CD4-positive, alpha-beta T cell (primary cell): ENCODE results near the gene PI4KB. TPM values are rescaled to one million over a fixed set of nuclear protein-coding genes. Genes with fewer than 3 reads are reported as not detected.

Experiments
- ATAC-seq: fragments of 200-7000 bp; cut with Tn5 transposase; one replicate; pipeline ENCODE4 v1.10.0; 2022; ENCODE audit warnings: mild to moderate bottlenecking; ENCODE audit not compliant: poor library complexity
- CTCF ChIA-PET: fragments of 350-600 bp; sonication (Branson Sonifier 250); formaldehyde crosslinking; loops from one replicate; lab custom pipeline; 2021; ENCODE audit warnings: antibody characterized with exemption, inconsistent platforms; lab: Charles Lee
- POLR2A ChIA-PET: fragments of 350-600 bp; sonication (Branson Sonifier 250); formaldehyde crosslinking; loops from one replicate; lab custom pipeline; 2021; ENCODE audit warnings: antibody characterized with exemption, inconsistent platforms; lab: Charles Lee
- DNase-seq, 14 experiments: peaks; one replicate each; pipeline ENCODE4 v3.0.0-alpha.2; 2013 to 2020; ENCODE audit warnings: mixed read lengths in 2 of 14
- H3K27ac ChIP-seq, 2 donors: one replicate each; pipeline versions ENCODE4 v1.5.1 to v1.7.0; 2013; ENCODE audit warnings: low read length in 2 of 2, low read depth in 1 of 2, mild to moderate bottlenecking in 1 of 2
- H3K27me3 ChIP-seq, 2 experiments: 1 replicate in 1 of 2; 2 replicates in 1 of 2; pipeline versions ENCODE4 v1.6.1 to v1.7.0; 2013; ENCODE audit warnings: low read length in 2 of 2, control low read depth in 1 of 2, mild to moderate bottlenecking in 1 of 2, moderate library complexity in 1 of 2; ENCODE audit not compliant: insufficient read depth in 2 of 2, control insufficient read depth in 1 of 2
- H3K36me3 ChIP-seq: one replicate; pipeline ENCODE4 v1.6.1; 2013; ENCODE audit warnings: low read length, control low read depth; ENCODE audit not compliant: insufficient read depth
- H3K4me1 ChIP-seq: one replicate; pipeline ENCODE4 v1.6.1; 2013; ENCODE audit warnings: low read length, control low read depth; ENCODE audit not compliant: insufficient read depth
- H3K4me3 ChIP-seq: one replicate; pipeline ENCODE4 v1.5.1; 2013; ENCODE audit warnings: mild to moderate bottlenecking, low read length, moderate library complexity
- H3K9me3 ChIP-seq, 2 experiments: 1 replicate in 1 of 2; 2 replicates in 1 of 2; pipeline versions ENCODE4 v1.6.1 to v1.7.0; 2013; ENCODE audit warnings: low read length in 2 of 2, mild to moderate bottlenecking in 2 of 2, control low read depth in 1 of 2, moderate library complexity in 1 of 2; ENCODE audit not compliant: control insufficient read depth in 1 of 2, insufficient read depth in 1 of 2
- H3K27ac Mint-ChIP-seq: one replicate; pipeline ENCODE4 v1.8.0; 2020; ENCODE audit warnings: mixed read lengths
- H3K27me3 Mint-ChIP-seq: one replicate; pipeline ENCODE4 v1.8.0; 2021; ENCODE audit warnings: mixed read lengths
- H3K36me3 Mint-ChIP-seq: one replicate; pipeline ENCODE4 v1.8.0; 2021; ENCODE audit warnings: low read depth, mixed read lengths
- H3K4me1 Mint-ChIP-seq: one replicate; pipeline ENCODE4 v1.8.0; 2021; ENCODE audit warnings: low read depth, mixed read lengths
- H3K4me3 Mint-ChIP-seq: one replicate; pipeline ENCODE4 v1.8.0; 2020; ENCODE audit warnings: mild to moderate bottlenecking, mixed read lengths
- H3K9me3 Mint-ChIP-seq: one replicate; pipeline ENCODE4 v1.8.0; 2020; ENCODE audit warnings: mixed read lengths
- intact Hi-C, 2 experiments: fragments of 100-400 bp; cut with DNase I in 1 of 2; cut with micrococcal nuclease in 1 of 2; formaldehyde crosslinking; loops; one replicate each; pipeline versions ENCODE4 v1.15.1 to v1.9.0; 2023 to 2025; cut with DNase I, micrococcal nuclease
- total RNA-seq, 174 experiments: library from RNA in 2 of 174; stranded (reverse) in 2 of 174; gene quantifications; one replicate each; pipeline ENCODE4 v1.2.3 and lab custom pipeline; 2021 to 2026
- TF ChIP-seq, protein P1 (sequence below): fragments of 200-600 bp; IDR thresholded peaks from one replicate; pipeline ENCODE4 v1.8.0; 2022; ENCODE audit warnings: antibody characterized with exemption, mild to moderate bottlenecking

Gene PI4KB
- total RNA-seq, 2 experiments from 2014 or later = 50.2 to 51.0 TPM

DNA sequence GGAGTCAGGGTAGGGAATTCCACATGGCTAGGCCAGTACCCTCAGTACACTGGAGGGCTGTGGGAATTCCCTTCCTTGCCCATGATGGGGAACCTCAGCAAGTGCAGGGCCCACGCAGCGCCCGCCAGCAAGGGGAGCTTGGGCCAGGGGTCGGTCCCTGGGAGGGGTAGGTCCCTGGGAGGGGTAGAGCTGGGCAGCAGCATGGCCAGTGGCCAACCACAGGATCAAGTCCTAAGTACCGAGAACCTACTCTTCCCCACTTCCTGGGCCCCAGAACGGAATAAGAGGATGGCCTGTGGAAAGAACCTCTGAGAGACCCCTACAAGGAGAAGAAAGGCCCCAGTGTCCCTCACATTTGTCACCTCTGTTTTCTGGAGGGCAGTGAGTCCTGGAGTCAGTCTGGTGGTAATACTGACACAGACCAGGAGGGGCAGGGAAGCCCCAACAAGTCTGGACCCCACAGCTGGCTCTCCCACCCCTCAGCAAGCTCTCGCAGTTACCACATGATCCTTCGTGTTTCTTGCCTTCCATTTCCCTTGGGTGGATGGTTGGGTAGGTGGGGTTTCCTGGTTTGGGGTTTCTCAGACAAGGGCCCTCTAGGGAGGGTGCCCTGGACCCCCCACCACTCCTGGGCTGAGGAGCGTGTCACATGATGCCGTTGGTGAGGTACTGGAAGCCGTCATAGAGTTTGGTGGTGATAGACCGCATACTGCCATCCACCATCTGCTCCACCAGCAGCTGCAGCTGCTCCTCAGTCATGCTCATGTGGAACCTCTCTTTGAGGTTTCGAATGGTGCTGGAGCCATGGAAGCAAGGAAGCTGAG is 34.8 kb downstream of the PI4KB start:
- no peaks in the 10 kb centered on the region for H3K9me3 ChIP-seq
- ATAC-seq (peak; percentile 39), DNase-seq (peak in 1 of 14 experiments; percentile 32)
- Mint-ChIP-seq H3K27ac (peak overlapping the region; percentile 51), H3K36me3 (peaks cover 77% of the 10 kb centered on the region), H3K27me3 (no peaks in the 10 kb centered on the region), H3K9me3 (no peaks in the 10 kb centered on the region), H3K4me1 (peaks cover 7% of the 10 kb centered on the region), H3K4me3 (no peak overlapping the region)
- H3K36me3 ChIP-seq = peaks cover 95% of the 10 kb centered on the region
- H3K27ac ChIP-seq = no peak overlapping the region
- H3K27me3 ChIP-seq = no peaks in the 10 kb centered on the region
- ChIA-PET CTCF (interaction anchor here (2.4 kb wide), 1 partner anchor 48 kb away, joined by 9 read pairs; no protein-coding TSS in a partner anchor), POLR2A (interaction anchor here (1.4 to 2.5 kb wide), 4 partner anchors 9 to 35 kb away, joined by 6 to 12 read pairs (median 7); partner anchors contain the start of genes PI4KB and ZNF687)
- peaks cover 25% of the 10 kb centered on the region for H3K4me1 ChIP-seq
- intact Hi-C loops = no loop called here
- H3K4me3 ChIP-seq = no peak overlapping the region
- TF ChIP-seq, protein P1, sequence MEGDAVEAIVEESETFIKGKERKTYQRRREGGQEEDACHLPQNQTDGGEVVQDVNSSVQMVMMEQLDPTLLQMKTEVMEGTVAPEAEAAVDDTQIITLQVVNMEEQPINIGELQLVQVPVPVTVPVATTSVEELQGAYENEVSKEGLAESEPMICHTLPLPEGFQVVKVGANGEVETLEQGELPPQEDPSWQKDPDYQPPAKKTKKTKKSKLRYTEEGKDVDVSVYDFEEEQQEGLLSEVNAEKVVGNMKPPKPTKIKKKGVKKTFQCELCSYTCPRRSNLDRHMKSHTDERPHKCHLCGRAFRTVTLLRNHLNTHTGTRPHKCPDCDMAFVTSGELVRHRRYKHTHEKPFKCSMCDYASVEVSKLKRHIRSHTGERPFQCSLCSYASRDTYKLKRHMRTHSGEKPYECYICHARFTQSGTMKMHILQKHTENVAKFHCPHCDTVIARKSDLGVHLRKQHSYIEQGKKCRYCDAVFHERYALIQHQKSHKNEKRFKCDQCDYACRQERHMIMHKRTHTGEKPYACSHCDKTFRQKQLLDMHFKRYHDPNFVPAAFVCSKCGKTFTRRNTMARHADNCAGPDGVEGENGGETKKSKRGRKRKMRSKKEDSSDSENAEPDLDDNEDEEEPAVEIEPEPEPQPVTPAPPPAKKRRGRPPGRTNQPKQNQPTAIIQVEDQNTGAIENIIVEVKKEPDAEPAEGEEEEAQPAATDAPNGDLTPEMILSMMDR = no peak

DNA sequence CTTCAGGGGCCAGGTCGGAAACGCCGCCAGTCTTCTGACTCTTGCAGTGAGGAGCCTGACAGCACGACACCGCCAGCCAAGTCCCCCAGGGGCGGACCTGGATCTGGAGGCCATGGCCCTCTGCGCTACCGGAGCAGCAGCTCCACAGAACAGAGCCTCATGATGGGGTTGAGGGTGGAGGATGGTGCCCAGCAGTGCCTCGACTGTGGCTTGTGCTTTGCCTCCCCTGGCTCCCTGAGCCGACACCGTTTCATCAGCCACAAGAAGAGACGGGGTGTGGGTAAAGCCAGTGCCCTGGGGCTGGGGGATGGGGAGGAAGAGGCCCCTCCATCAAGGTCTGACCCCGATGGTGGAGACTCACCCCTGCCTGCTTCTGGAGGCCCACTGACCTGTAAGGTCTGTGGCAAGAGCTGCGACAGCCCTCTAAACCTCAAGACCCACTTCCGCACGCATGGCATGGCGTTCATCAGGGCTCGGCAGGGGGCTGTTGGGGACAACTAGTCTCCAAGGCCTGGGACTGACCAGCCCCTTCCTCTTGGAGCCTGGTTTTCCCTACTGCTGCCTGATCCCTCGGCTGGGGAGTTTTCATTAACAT is 36.4 kb downstream of the PI4KB start:
- DNase-seq (no peak), ATAC-seq (no peak)
- H3K27ac ChIP-seq = peak overlapping the region in 1 of 2 donors; percentile 13
- Mint-ChIP-seq H3K9me3 (no peaks in the 10 kb centered on the region), H3K27me3 (no peaks in the 10 kb centered on the region), H3K4me3 (no peak overlapping the region), H3K27ac (no peak overlapping the region), H3K36me3 (peaks cover 78% of the 10 kb centered on the region), H3K4me1 (peaks cover 12% of the 10 kb centered on the region)
- CTCF ChIA-PET = no interaction called here
- intact Hi-C loops = no loop called here
- POLR2A ChIA-PET = no interaction called here
- no peaks in the 10 kb centered on the region for H3K27me3 ChIP-seq
- no peak overlapping the region for H3K4me3 ChIP-seq
- H3K36me3 ChIP-seq = peaks cover 97% of the 10 kb centered on the region
- H3K9me3 ChIP-seq = no peaks in the 10 kb centered on the region
- peaks cover 25% of the 10 kb centered on the region for H3K4me1 ChIP-seq
- TF ChIP-seq, protein P1 = no peak

DNA sequence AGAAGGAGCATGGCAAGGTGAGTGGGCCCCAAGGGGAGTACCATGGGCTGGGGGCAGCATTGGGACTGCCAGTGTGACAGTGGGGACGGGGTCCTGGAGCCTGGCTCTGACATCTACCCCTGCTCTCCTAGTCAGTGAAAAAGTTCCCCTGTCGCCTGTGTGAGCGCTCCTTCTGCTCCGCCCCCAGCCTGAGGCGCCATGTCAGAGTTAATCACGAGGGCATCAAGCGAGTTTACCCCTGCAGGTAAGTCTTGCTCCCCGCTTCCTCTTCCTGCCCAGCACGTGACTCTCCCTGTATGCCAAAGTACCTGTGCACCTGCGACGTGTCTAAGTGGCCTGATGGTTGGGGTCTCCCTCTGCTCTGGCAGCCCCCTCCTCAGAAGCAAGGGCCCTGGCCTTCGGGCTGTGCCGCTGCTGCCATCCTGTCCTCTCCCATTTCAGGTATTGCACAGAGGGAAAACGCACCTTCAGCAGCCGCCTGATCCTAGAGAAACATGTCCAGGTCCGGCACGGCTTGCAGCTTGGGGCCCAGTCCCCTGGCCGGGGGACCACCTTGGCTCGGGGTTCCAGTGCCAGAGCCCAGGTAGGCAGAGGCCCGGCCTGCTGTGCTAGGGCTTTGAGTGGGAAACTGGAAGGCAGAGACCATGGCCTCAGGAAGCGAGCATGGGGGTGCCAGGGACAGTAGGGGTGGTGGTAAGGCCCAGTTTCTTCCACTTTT is 37.1 kb downstream of the PI4KB start:
- H3K9me3 Mint-ChIP-seq = no peaks in the 10 kb centered on the region
- Histone ChIP-seq H3K27ac (peak overlapping the region in 1 of 2 donors; percentile 13), H3K4me3 (no peak overlapping the region), H3K9me3 (no peaks in the 10 kb centered on the region), H3K4me1 (peaks cover 25% of the 10 kb centered on the region), H3K27me3 (no peaks in the 10 kb centered on the region), H3K36me3 (peaks cover 93% of the 10 kb centered on the region)
- ChIA-PET CTCF (no interaction called here), POLR2A (interaction anchor here (1.0 kb wide), 1 partner anchor 37 kb away, joined by 3 read pairs; the partner anchor contains the start of gene PI4KB)
- TF ChIP-seq, protein P1 = no peak
- no peak overlapping the region for H3K4me3 Mint-ChIP-seq
- H3K27me3 Mint-ChIP-seq = no peaks in the 10 kb centered on the region
- DNase-seq (peak in 1 of 14 experiments; percentile 27), ATAC-seq (no peak)
- intact Hi-C loops = no loop called here
- peaks cover 73% of the 10 kb centered on the region for H3K36me3 Mint-ChIP-seq
- H3K4me1 Mint-ChIP-seq = peaks cover 12% of the 10 kb centered on the region
- no peak overlapping the region for H3K27ac Mint-ChIP-seq
